NCI-H510A (cell line): ENCODE data around the gene OGFR.
A peak's percentile ranks its signal among the peaks of the same experiment; 100 is the strongest.

Experiments used
- DNase-seq: peaks from one replicate; lab custom pipeline; 2025; lab: John Stamatoyannopoulos, UW

OGFR gene

GRCh38 chr20:62804627-62805154 is at the start of gene OGFR:
TSS of gene OGFR (plus strand) at chr20:62804835. CDS start at chr20:62804860, 25 bp downstream.
- peak; percentile 51 for DNase-seq

- DNase-seq = no peak
Measured at GRCh38 chr20:62754991-62755356, 49.7 kb upstream of the OGFR start.

- DNase-seq = no peak
Measured at GRCh38 chr20:62755817-62756724, 48.6 kb upstream of the OGFR start.

GRCh38 chr20:62758226-62758912 is 46.3 kb upstream of the OGFR start:
- no peak for DNase-seq

- no peak for DNase-seq
Measured at GRCh38 chr20:62759981-62760431, 44.6 kb upstream of the OGFR start.

GRCh38 chr20:62760471-62760855 is 44.2 kb upstream of the OGFR start:
- no peak for DNase-seq

GRCh38 chr20:62760856-62761758 is 43.5 kb upstream of the OGFR start:
- no peak for DNase-seq

GRCh38 chr20:62761759-62762131 is 42.9 kb upstream of the OGFR start:
- no peak for DNase-seq

GRCh38 chr20:62762376-62762775 is 42.3 kb upstream of the OGFR start:
- DNase-seq = no peak

GRCh38 chr20:62762801-62763368 is 41.8 kb upstream of the OGFR start:
- DNase-seq = no peak

GRCh38 chr20:62763404-62763803 is 41.2 kb upstream of the OGFR start:
- DNase-seq = no peak

GRCh38 chr20:62764156-62764935 is 40.3 kb upstream of the OGFR start:
- no peak for DNase-seq

GRCh38 chr20:62765021-62765420 is 39.6 kb upstream of the OGFR start:
- no peak for DNase-seq

- no peak for DNase-seq
Measured at GRCh38 chr20:62765432-62766070, 39.1 kb upstream of the OGFR start.

- DNase-seq = no peak
Measured at GRCh38 chr20:62766071-62766450, 38.6 kb upstream of the OGFR start.

GRCh38 chr20:62766716-62767115 is 37.9 kb upstream of the OGFR start:
- no peak for DNase-seq

- DNase-seq = no peak
Measured at GRCh38 chr20:62768234-62768546, 36.4 kb upstream of the OGFR start.

GRCh38 chr20:62768551-62769287 is 35.9 kb upstream of the OGFR start:
- DNase-seq = no peak

GRCh38 chr20:62769346-62770071 is 35.1 kb upstream of the OGFR start:
- no peak for DNase-seq
